Loucy (cell line): Measurements from ENCODE around the gene LILRA1.
"Not testable (repeated sequence)": the region's sequence is repeated elsewhere in the genome, so short reads cannot be mapped to it uniquely, and the experiment has no call there.

Source experiments
- H2AFZ ChIP-seq: fragments of 200-600 bp; sonication (generic); 2 replicates; pipeline ENCODE4 v1.6.0; 2016; ENCODE audit warnings: antibody characterized with exemption, mild to moderate bottlenecking, low read length, moderate library complexity
- H3F3A ChIP-seq: fragments of 200-600 bp; 2 replicates; pipeline ENCODE4 v1.6.0; 2016; ENCODE audit warnings: antibody characterized with exemption, low read depth, mild to moderate bottlenecking
- H3K27me3 ChIP-seq: fragments of 200-600 bp; sonication (generic); 2 replicates; pipeline ENCODE4 v1.6.1; 2014; ENCODE audit warnings: low read length, mild to moderate bottlenecking; ENCODE audit not compliant: insufficient read depth, poor library complexity, severe bottlenecking
- H3K36me3 ChIP-seq: fragments of 200-600 bp; sonication (generic); 2 replicates; pipeline ENCODE4 v1.6.1; 2016; ENCODE audit warnings: low read length; ENCODE audit not compliant: insufficient read depth
- H3K4me1 ChIP-seq: fragments of 200-600 bp; sonication (generic); 2 replicates; pipeline ENCODE4 v1.5.1; 2014; ENCODE audit warnings: low read length, mild to moderate bottlenecking; ENCODE audit not compliant: insufficient read depth, poor library complexity, severe bottlenecking
- H3K4me2 ChIP-seq: fragments of 200-600 bp; sonication (generic); 2 replicates; pipeline ENCODE4 v1.6.0; 2014; ENCODE audit warnings: antibody characterized with exemption, low read length, low read depth, mild to moderate bottlenecking; ENCODE audit not compliant: poor library complexity, severe bottlenecking
- H3K4me3 ChIP-seq: fragments of 200-600 bp; sonication (generic); 2 replicates; pipeline ENCODE4 v1.5.1; 2014; ENCODE audit warnings: low read length, mild to moderate bottlenecking, mixed read lengths; ENCODE audit not compliant: poor library complexity, severe bottlenecking
- H3K79me2 ChIP-seq: fragments of 200-600 bp; sonication (generic); 2 replicates; pipeline ENCODE4 v1.6.1; 2014; ENCODE audit warnings: low read length; ENCODE audit not compliant: insufficient read depth
- H3K9ac ChIP-seq: fragments of 200-600 bp; sonication (generic); 2 replicates; pipeline ENCODE4 v1.6.0; 2014; ENCODE audit warnings: mild to moderate bottlenecking, low read depth, low read length, moderate library complexity; ENCODE audit not compliant: poor library complexity, severe bottlenecking
- H3K9me2 ChIP-seq: fragments of 200-600 bp; sonication (generic); replicated peaks from 2 replicates; pipeline ENCODE4 v1.6.1; 2016; ENCODE audit warnings: low read depth, low read length, mixed read lengths
- H3K9me3 ChIP-seq: fragments of 200-600 bp; sonication (generic); 2 replicates; pipeline ENCODE4 v1.6.1; 2014; ENCODE audit warnings: mild to moderate bottlenecking, antibody characterized with exemption, low read length, low read depth; ENCODE audit not compliant: insufficient read depth
- H4K20me1 ChIP-seq: fragments of 200-600 bp; sonication (generic); 2 replicates; pipeline ENCODE4 v1.6.0; 2014; ENCODE audit warnings: antibody characterized with exemption, low read length, mild to moderate bottlenecking; ENCODE audit not compliant: insufficient read depth, poor library complexity, severe bottlenecking
- CTCF ChIP-seq: fragments of 200-600 bp; sonication (generic); conservative IDR thresholded peaks from 2 replicates; pipeline ENCODE4 v1.5.1; 2014; ENCODE audit warnings: mild to moderate bottlenecking, antibody characterized with exemption, low read length
- EZH2phosphoT487 ChIP-seq: fragments of 200-600 bp; IDR thresholded peaks from 2 replicates; pipeline ENCODE4 v1.6.1; 2018; ENCODE audit warnings: antibody characterized with exemption, mild to moderate bottlenecking, moderate library complexity, borderline replicate concordance

Gene LILRA1

DNA sequence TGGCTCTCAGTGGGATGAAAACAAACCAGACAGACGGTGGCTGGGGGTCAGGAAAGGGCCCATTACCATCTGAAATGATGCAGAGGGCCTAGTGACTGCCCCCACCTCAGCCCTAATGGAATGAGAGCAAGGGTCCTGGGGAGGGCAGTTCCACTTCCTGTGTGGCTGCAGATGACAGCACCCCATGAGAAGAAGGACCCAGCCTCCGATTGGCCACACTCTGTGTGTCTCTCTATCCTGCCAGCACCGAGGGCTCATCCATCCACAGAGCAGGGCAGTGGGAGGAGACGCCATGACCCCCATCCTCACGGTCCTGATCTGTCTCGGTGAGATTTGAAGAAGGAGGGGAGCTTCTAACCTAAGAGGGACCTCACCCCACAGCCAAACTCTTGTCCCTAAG is 37.4 kb downstream of the LILRA1 start:
- no peaks in the 10 kb centered on the region for H3K9me2 ChIP-seq
- no peaks in the 10 kb centered on the region for H3K36me3 ChIP-seq
- H3K4me3 ChIP-seq: peak overlapping the region; percentile 48
- no peak for TF ChIP-seq CTCF
- no peak for TF ChIP-seq EZH2phosphoT487
- H3K4me1 ChIP-seq: peaks cover 57% of the 10 kb centered on the region
- no peaks in the 10 kb centered on the region for H3F3A ChIP-seq
- no peaks in the 10 kb centered on the region for H3K79me2 ChIP-seq
- H4K20me1 ChIP-seq: no peaks in the 10 kb centered on the region
- H3K27me3 ChIP-seq: no peaks in the 10 kb centered on the region
- peak overlapping the region; percentile 70; the same call in 1 of the 2 replicates for H2AFZ ChIP-seq
- peak overlapping the region; percentile 71 for H3K4me2 ChIP-seq
- H3K9ac ChIP-seq: peak overlapping the region; percentile 40
- H3K9me3 ChIP-seq: no peaks in the 10 kb centered on the region

DNA sequence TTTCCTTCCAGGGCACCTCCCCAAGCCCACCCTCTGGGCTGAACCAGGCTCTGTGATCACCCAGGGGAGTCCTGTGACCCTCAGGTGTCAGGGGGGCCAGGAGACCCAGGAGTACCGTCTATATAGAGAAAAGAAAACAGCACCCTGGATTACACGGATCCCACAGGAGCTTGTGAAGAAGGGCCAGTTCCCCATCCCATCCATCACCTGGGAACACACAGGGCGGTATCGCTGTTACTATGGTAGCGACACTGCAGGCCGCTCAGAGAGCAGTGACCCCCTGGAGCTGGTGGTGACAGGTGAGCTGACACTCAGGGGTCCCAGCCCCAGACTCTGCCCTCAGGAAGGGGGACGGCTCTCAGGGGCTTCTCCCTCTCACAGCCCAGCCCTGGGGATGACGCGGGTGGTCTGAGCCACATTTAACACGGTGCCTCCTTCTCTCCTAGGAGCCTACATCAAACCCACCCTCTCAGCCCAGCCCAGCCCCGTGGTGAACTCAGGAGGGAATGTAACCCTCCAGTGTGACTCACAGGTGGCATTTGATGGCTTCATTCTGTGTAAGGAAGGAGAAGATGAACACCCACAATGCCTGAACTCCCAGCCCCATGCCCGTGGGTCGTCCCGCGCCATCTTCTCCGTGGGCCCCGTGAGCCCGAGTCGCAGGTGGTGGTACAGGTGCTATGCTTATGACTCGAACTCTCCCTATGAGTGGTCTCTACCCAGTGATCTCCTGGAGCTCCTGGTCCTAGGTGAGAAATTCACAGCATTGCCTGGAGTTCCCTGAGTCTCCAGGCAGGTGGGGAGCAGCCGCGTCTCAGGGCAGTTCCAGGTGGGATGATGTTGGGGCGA is 38.3 kb downstream of the LILRA1 start:
- peak overlapping the region; percentile 71 for H3K4me2 ChIP-seq
- not testable (repeated sequence) for H3K79me2 ChIP-seq, H3K9ac ChIP-seq, H3K9me2 ChIP-seq, H3F3A ChIP-seq, H3K27me3 ChIP-seq, H3K4me3 ChIP-seq, H2AFZ ChIP-seq, H3K36me3 ChIP-seq, H4K20me1 ChIP-seq, H3K9me3 ChIP-seq
- peaks cover 51% of the 10 kb centered on the region for H3K4me1 ChIP-seq

DNA sequence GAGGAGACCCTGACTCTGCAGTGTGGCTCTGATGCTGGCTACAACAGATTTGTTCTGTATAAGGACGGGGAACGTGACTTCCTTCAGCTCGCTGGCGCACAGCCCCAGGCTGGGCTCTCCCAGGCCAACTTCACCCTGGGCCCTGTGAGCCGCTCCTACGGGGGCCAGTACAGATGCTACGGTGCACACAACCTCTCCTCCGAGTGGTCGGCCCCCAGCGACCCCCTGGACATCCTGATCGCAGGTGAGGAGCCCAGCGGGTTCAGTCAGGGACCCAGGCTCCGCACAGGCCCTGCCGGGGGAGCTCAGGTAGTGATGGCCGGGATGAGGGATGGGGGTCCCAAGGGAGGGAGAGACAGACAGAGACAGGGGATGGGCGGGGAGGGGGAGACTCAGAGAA is 39.1 kb downstream of the LILRA1 start:
- not testable (repeated sequence) for H3K4me3 ChIP-seq, H4K20me1 ChIP-seq, H3K36me3 ChIP-seq, H3K79me2 ChIP-seq, H3K9me2 ChIP-seq, H3K9me3 ChIP-seq, H3K9ac ChIP-seq, H3K27me3 ChIP-seq, H2AFZ ChIP-seq, H3K4me2 ChIP-seq, H3F3A ChIP-seq
- H3K4me1 ChIP-seq: peaks cover 43% of the 10 kb centered on the region

DNA sequence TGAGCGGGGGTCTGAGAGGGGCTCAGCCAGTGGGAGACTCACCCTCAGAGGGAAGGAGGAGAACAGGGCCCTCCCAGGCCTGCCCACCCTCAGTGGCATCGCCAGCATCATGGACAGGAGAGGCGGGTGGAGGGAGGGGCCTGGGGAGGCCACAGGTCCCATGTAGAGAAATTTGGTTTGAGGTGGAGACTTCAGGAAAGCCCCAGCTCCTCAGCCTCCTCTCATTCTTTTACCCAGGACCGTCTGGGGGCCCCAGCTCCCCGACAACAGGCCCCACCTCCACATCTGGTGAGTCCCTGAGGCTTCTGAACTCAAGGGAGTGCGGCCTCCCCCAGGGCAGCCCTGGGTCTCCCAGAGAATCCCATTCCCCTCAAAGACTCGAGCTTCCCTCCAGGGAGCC is 40.0 kb downstream of the LILRA1 start:
- H3K9me3 ChIP-seq: no peaks in the 10 kb centered on the region
- no peaks in the 10 kb centered on the region for H4K20me1 ChIP-seq
- no peak overlapping the region for H3K4me2 ChIP-seq
- no peak for TF ChIP-seq CTCF
- no peaks in the 10 kb centered on the region for H3F3A ChIP-seq
- H3K9ac ChIP-seq: no peak overlapping the region
- H3K79me2 ChIP-seq: no peaks in the 10 kb centered on the region
- H3K4me1 ChIP-seq: peaks cover 34% of the 10 kb centered on the region
- H3K27me3 ChIP-seq: no peaks in the 10 kb centered on the region
- H3K36me3 ChIP-seq: no peaks in the 10 kb centered on the region
- H3K4me3 ChIP-seq: no peak overlapping the region
- H2AFZ ChIP-seq: no peak overlapping the region
- no peaks in the 10 kb centered on the region for H3K9me2 ChIP-seq

DNA sequence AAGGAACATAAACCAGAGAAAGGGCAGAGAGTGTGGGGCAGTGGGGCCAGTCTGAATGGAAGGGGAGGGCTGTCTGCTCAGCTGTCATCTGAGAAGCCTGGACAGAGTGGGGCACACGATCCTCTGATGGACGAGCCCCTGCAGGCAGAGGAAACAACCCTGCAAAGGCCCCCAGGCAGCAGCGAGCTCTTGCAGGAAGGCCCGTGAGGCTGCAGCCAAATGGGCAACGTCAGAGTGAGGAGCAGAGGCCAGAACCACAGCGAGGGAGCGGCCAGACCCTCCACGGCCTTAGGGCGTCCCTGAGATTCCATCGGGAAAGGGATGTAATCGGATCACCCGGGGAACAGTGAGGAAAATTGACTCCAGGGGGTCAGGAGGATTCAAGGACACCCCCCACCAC is 42.6 kb downstream of the LILRA1 start:
- H3K36me3 ChIP-seq, H3K9ac ChIP-seq, H4K20me1 ChIP-seq, H3K4me1 ChIP-seq, H2AFZ ChIP-seq, H3K79me2 ChIP-seq, H3K9me2 ChIP-seq, H3F3A ChIP-seq, H3K4me2 ChIP-seq, H3K4me3 ChIP-seq, H3K9me3 ChIP-seq, H3K27me3 ChIP-seq: not testable (repeated sequence)
